ENCODE data around the gene ARGFX. TPM values are rescaled to one million over a fixed set of nuclear protein-coding genes. Genes with fewer than 3 reads are reported as not detected.
"Not testable (repeated sequence)": the region's sequence is repeated elsewhere in the genome, so short reads cannot be mapped to it uniquely, and the experiment has no call there.

The ARGFX gene
- total RNA-seq, 1 donor from 2014 or later = not detected

- H3K4me1 Mint-ChIP-seq = peaks cover 2% of the 10 kb centered on the region
Measured at GRCh38 chr3:121598564-121598963, 30.8 kb downstream of the ARGFX start.

GRCh38 chr3:121599900-121600299 is 32.2 kb downstream of the ARGFX start:
- not testable (repeated sequence) for H3K27me3 ChIP-seq; H3K4me1 Mint-ChIP-seq; H2AFZ ChIP-seq (replicated peaks); H4K20me1 ChIP-seq (ENCODE audit: low read depth); H3K79me2 ChIP-seq (ENCODE audit: low read depth); H3K9me3 Mint-ChIP-seq; H3K9ac ChIP-seq; H3K9me3 ChIP-seq (ENCODE audit: low read depth); H3K4me3 ChIP-seq; H3K4me3 Mint-ChIP-seq; H3K4me2 ChIP-seq; H3F3A ChIP-seq (ENCODE audit: low read depth); H3K27me3 Mint-ChIP-seq (ENCODE audit: insufficient read depth, low read depth); DNase-seq (ENCODE audit: low spot score); H3K4me1 ChIP-seq; H3K36me3 ChIP-seq; H3K27ac Mint-ChIP-seq; H3K36me3 Mint-ChIP-seq; H3K27ac ChIP-seq

More at GRCh38 chr3:121598564-121598963, 30.8 kb downstream of the ARGFX start:
- no peak overlapping the region for H3K9ac ChIP-seq
- no peak overlapping the region for H3K4me3 ChIP-seq
- Mint-ChIP-seq H3K36me3 (no peaks in the 10 kb centered on the region), H3K9me3 (no peaks in the 10 kb centered on the region), H3K27ac (no peak overlapping the region), H3K27me3 (ENCODE audit: insufficient read depth, low read depth) (peaks cover 2% of the 10 kb centered on the region), H3K4me3 (no peak overlapping the region)
- H3K4me1 ChIP-seq = peaks cover 7% of the 10 kb centered on the region
- H3K27ac ChIP-seq = no peak overlapping the region
- H3K4me2 ChIP-seq = no peak overlapping the region
- no peaks in the 10 kb centered on the region for H3K27me3 ChIP-seq
- no peaks in the 10 kb centered on the region for H3K36me3 ChIP-seq
- H3K79me2 ChIP-seq (ENCODE audit: low read depth) = no peaks in the 10 kb centered on the region
- DNase-seq (ENCODE audit: low spot score) = no peak
- H2AFZ ChIP-seq (replicated peaks) = no peak overlapping the region
- TF ChIP-seq EZH2phosphoT487 (IDR thresholded peaks at IDR 0.05) = no peak
- no peak for TF ChIP-seq EZH2 (IDR thresholded peaks at IDR 0.05)
- no peak for TF ChIP-seq CTCF (IDR thresholded peaks at IDR 0.05)
- H3K9me3 ChIP-seq (ENCODE audit: low read depth) = no peaks in the 10 kb centered on the region
- no peaks in the 10 kb centered on the region for H3F3A ChIP-seq (ENCODE audit: low read depth)
- H4K20me1 ChIP-seq (ENCODE audit: low read depth) = no peaks in the 10 kb centered on the region

GRCh38 chr3:121601212-121601812 is 33.6 kb downstream of the ARGFX start:
- Histone ChIP-seq H3K27ac (no peak overlapping the region), H3K4me3 (no peak overlapping the region), H3F3A (ENCODE audit: low read depth) (no peaks in the 10 kb centered on the region), H3K9me3 (ENCODE audit: low read depth) (no peaks in the 10 kb centered on the region), H3K9ac (no peak overlapping the region), H3K36me3 (no peaks in the 10 kb centered on the region), H2AFZ (replicated peaks) (peak overlapping the region; percentile 90), H3K79me2 (ENCODE audit: low read depth) (no peaks in the 10 kb centered on the region), H3K4me2 (no peak overlapping the region), H3K4me1 (peaks cover 7% of the 10 kb centered on the region), H3K27me3 (no peaks in the 10 kb centered on the region), H4K20me1 (ENCODE audit: low read depth) (no peaks in the 10 kb centered on the region)
- Mint-ChIP-seq H3K36me3 (no peaks in the 10 kb centered on the region), H3K27ac (no peak overlapping the region), H3K4me3 (no peak overlapping the region), H3K9me3 (no peaks in the 10 kb centered on the region), H3K27me3 (ENCODE audit: insufficient read depth, low read depth) (no peaks in the 10 kb centered on the region), H3K4me1 (peaks cover 2% of the 10 kb centered on the region)
- DNase-seq (ENCODE audit: low spot score) = no peak
- TF ChIP-seq EZH2 (IDR thresholded peaks at IDR 0.05) (no peak), CTCF (IDR thresholded peaks at IDR 0.05) (no peak), EZH2phosphoT487 (IDR thresholded peaks at IDR 0.05) (no peak)

- no peaks in the 10 kb centered on the region for H3K27me3 Mint-ChIP-seq (ENCODE audit: insufficient read depth, low read depth)
- H3K4me1 Mint-ChIP-seq = peaks cover 2% of the 10 kb centered on the region
- no peak overlapping the region for H3K27ac ChIP-seq
- no peaks in the 10 kb centered on the region for H3K9me3 Mint-ChIP-seq
- H3K4me3 Mint-ChIP-seq = no peak overlapping the region
- TF ChIP-seq EZH2phosphoT487 (IDR thresholded peaks at IDR 0.05) (no peak), EZH2 (IDR thresholded peaks at IDR 0.05) (no peak)
- no peaks in the 10 kb centered on the region for H3K27me3 ChIP-seq
- H3K27ac Mint-ChIP-seq = no peak overlapping the region
- no peak overlapping the region for H3K9ac ChIP-seq
- no peaks in the 10 kb centered on the region for H3K79me2 ChIP-seq (ENCODE audit: low read depth)
- no peaks in the 10 kb centered on the region for H3K36me3 Mint-ChIP-seq
- H2AFZ ChIP-seq (replicated peaks) = no peak overlapping the region
- H4K20me1 ChIP-seq (ENCODE audit: low read depth) = no peaks in the 10 kb centered on the region
- no peaks in the 10 kb centered on the region for H3F3A ChIP-seq (ENCODE audit: low read depth)
- H3K9me3 ChIP-seq (ENCODE audit: low read depth) = no peaks in the 10 kb centered on the region
- no peak for DNase-seq (ENCODE audit: low spot score)
- H3K4me1 ChIP-seq = peaks cover 7% of the 10 kb centered on the region
- no peaks in the 10 kb centered on the region for H3K36me3 ChIP-seq
- H3K4me2 ChIP-seq = no peak overlapping the region
- no peak overlapping the region for H3K4me3 ChIP-seq
Measured at GRCh38 chr3:121604759-121605158, 37.0 kb downstream of the ARGFX start.

Data from neural progenitor cell (in vitro differentiated cells).